NCI-H2227 (cell line): ENCODE data around the gene DSG4.
"Not testable (repeated sequence)": the region's sequence is repeated elsewhere in the genome, so short reads cannot be mapped to it uniquely, and the experiment has no call there.

ENCODE experiments used
- DNase-seq: peaks from one replicate; lab custom pipeline; 2025; ENCODE audit not compliant: unreplicated experiment; lab: John Stamatoyannopoulos, UW

DSG4 gene, protein sequence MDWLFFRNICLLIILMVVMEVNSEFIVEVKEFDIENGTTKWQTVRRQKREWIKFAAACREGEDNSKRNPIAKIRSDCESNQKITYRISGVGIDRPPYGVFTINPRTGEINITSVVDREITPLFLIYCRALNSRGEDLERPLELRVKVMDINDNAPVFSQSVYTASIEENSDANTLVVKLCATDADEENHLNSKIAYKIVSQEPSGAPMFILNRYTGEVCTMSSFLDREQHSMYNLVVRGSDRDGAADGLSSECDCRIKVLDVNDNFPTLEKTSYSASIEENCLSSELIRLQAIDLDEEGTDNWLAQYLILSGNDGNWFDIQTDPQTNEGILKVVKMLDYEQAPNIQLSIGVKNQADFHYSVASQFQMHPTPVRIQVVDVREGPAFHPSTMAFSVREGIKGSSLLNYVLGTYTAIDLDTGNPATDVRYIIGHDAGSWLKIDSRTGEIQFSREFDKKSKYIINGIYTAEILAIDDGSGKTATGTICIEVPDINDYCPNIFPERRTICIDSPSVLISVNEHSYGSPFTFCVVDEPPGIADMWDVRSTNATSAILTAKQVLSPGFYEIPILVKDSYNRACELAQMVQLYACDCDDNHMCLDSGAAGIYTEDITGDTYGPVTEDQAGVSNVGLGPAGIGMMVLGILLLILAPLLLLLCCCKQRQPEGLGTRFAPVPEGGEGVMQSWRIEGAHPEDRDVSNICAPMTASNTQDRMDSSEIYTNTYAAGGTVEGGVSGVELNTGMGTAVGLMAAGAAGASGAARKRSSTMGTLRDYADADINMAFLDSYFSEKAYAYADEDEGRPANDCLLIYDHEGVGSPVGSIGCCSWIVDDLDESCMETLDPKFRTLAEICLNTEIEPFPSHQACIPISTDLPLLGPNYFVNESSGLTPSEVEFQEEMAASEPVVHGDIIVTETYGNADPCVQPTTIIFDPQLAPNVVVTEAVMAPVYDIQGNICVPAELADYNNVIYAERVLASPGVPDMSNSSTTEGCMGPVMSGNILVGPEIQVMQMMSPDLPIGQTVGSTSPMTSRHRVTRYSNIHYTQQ

DNA sequence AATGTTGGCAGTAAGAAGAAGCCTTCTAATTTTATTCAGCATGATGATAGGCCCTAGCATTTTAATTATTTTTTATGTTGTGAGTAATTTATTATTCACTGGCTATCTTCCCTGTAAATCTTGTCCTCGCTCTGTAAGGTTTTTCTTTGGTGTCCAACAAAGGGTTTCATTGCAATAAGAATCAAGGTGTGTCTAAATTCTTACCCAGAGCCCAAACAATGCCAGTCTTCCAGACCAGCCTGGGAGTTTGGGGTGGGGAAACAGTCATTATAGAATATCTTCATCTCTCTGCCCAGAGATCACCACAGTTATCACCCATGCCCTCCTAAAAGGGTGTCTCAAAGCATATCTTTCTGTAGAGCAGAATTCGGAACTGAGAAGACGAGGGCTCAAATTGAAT is at the start of gene DSG4:
Gene DSG4 (plus strand): TSS at position 301 of the 400 bp plus-strand sequence. CDS start 135 bp downstream, outside the sequence.
- no peak for DNase-seq

- DNase-seq = no peak
Measured at GRCh38 chr18:31329787-31330438, 46.7 kb upstream of the DSG4 start.

GRCh38 chr18:31343454-31343853 is 33.1 kb upstream of the DSG4 start:
- DNase-seq = no peak

DNA sequence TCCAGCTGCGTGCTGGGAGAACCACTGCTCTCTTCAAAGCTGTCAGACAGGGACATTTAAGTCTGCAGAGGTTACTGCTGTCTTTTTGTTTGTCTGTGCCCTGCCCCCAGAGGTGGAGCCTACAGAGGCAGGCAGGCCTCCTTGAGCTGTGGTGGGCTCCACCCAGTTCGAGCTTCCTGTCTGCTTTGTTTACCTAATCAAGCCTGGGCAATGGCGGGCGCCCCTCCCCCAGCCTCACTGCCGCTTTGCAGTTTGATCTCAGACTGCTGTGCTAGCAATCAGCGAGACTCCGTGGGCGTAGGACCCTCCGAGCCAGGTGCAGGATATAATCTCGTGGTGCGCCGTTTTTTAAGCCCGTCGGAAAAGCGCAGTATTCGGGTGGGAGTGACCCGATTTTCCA is 23.2 kb upstream of the DSG4 start:
- DNase-seq = not testable (repeated sequence)

DNA sequence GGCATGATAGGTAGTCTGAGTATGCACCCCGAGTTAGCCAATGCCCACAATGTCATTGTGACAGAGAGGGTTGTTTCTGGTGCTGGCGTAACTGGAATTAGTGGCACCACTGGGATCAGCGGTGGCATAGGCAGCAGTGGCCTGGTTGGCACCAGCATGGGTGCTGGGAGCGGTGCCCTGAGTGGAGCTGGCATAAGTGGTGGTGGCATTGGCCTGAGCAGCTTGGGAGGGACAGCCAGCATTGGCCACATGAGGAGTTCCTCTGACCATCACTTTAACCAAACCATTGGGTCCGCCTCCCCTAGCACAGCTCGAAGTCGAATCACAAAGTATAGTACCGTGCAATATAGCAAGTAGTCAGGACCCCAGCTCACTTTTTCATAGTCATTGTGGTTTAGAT is 21.6 kb upstream of the DSG4 start:
- DNase-seq = no peak

DNA sequence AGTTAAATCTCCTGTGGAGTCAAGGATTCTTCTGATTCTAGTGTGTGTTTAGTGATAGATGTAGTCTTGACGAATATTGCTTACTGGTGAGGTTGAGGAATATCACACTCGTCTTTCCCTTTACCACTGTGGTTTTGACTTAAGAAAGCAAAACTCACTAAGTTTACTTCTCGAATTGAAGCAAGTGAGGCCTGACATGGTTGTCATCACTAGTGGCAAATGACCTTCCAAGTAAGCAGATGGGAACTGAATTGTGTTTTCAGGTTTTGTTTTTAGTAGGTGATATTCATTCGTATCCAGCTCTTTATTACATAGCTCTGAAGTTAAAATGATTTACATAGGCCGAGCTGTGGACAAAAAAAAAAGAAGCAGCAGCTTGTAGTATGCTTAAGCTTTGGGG is 20.6 kb upstream of the DSG4 start:
- DNase-seq = no peak

GRCh38 chr18:31364190-31364589 is 12.4 kb upstream of the DSG4 start:
- DNase-seq = no peak

DNA sequence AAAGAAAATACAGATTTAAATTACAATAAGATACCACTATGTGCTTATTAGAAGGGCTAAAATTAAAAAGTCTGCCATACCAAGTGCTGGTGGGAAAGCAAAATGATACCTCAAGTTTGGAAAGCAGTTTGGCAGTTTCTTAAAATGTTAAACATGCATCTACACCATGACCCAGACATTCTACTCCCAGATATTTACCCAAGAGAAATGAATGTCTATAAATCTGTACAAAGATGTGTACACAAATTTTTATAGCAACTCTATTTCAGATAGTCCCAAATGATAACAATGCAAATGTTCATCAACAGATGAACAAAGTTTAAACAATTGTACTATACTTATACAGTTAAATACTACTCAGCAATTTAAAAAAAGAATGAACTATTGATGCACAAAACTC is 7.1 kb upstream of the DSG4 start:
- no peak for DNase-seq

- no peak for DNase-seq
Measured at GRCh38 chr18:31371989-31372388, 4.6 kb upstream of the DSG4 start.

GRCh38 chr18:31373641-31374040 is 2.9 kb upstream of the DSG4 start:
- no peak for DNase-seq

DNA sequence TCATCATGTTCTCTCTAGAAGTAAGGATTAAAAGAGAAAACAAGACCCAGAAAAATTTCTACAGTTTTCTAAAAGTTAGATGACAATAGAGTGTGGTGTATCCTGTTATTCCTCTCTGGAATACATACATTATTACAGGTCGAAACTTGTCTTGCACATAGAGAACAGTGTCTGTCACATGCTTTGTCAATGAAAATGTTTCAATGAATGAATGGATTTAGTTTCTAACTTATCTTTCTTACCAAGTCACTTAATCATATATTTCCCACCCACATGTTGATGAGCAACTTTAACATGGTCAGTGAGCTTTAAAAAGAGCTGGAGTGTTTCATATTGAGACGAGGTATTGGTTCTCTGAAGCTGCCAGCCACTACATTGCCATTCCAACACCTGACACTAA is 4.3 kb downstream of the DSG4 start:
- DNase-seq = no peak

DNA sequence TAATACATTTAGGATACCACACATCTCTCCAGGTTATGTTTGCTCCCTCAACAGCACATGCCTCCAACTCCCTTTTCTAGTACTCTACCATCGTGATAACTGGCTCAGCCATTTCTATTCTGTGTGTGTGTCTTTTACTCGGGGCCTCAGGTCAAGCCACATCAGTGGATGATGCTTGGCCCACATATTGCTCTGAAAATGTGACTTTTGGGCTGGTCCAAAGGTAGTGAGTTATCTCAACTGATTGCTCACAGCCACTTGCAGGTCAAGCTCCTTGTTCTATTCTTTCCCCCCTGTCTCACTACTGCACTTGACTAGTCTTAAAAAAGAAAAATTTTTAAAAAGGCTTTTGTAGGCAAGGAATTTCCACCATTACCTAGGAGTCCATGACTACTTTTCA is 5.5 kb downstream of the DSG4 start:
- no peak for DNase-seq

- DNase-seq = no peak
Measured at GRCh38 chr18:31386741-31387140, 10.2 kb downstream of the DSG4 start.

GRCh38 chr18:31393286-31393685 is 16.7 kb downstream of the DSG4 start:
- DNase-seq = no peak

DNA sequence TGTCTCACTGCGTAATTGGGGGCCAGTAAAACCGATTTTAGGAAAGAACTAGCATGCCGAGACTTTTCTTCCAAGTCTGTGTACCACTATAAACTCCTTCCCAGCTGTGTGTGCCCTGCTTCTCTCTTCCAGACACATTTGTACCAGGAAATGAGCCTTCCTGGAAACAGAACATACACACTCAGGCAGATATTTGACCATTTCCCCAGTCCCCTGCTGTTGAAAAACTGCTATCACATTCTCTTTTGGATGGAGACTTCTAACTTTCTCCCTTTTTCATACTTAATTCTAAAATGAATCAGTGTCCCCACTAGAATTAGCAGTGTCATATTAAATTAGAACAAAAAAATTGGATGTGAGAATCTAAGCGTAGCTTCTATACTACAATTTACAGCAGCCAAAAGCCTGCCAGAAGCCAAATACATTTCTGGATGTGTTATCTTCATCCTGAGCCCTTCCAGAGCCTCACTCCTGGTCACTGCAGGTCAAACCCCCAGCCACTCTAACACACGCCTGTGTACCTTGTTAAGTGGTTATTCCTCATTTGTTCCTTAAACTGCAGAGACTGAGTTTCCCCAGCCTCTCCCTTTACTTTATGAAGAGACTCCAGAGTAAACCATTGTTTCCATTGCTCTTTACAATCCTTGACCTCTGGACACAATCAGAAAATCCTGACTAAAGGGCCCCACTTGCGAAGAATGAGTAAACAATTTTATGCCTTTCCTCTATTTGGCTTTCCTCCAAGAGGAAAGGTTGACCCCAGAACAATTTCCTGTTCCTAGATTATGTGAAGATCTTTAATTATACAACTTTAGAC is 20.4 kb downstream of the DSG4 start:
- DNase-seq = no peak

DNA sequence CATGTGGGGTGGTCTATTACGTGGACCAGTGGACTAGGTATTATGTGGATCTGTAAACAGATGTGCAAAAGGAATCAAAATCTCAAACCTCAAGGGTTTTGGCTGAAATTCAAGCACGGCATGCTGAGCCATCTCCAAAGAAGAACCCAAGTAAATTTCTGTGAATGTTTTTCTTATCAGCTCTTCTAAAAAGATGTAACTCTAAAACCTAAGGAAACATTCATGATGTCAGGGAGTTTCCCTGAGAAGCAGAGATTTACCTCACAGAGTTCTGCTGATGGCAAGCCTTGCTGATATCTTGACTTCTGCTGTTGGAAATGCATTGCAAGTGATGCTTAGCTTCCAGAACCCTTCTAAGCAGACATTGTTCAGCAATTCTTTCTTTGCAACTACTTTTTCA is 21.6 kb downstream of the DSG4 start:
- no peak for DNase-seq

GRCh38 chr18:31399306-31400032 is 22.9 kb downstream of the DSG4 start:
- no peak for DNase-seq

DNA sequence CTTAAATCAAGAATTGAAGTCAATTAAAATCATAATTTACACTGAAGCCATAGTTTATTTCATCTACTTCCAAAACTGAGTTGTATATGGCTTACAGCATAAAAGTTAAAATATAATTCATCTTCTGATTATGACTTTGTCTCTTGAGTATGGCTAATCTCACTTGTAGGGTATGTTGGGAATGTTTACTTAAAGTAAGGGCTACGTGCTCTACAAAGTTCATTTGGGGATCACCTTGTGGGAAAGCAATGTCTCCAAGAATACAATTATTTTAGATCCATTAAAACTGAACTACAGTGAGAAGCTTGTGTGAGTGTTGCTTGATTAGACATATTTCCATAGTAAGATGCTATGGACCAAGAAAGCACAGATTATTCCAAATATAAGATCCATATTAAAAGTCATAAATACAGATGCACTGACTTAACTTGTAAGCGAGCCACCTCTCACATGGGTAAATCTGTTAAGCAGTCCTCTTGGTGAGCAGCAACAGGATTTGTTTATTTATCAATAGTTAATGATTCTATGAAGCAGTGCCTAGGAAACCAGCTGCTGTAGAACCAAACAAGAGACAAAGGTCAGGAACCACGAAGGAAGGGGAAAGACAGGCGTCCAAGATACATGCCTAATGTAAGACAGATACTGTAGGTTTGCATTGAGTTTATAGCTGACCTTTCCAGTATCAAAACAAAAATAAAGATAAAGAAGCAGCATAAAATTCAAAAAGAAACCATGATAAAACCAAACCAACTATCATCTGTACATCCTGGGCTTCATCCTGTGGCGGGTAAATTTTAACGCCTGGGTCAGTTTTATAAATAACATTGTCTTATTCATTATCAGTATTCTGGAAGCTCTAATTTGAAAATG is 24.8 kb downstream of the DSG4 start:
- DNase-seq = no peak

GRCh38 chr18:31402026-31402373 is 25.4 kb downstream of the DSG4 start:
- no peak for DNase-seq
